Erythroblast (primary cell): Measurements from ENCODE around the gene EMILIN1.

Experiments
- GATA1 ChIP-seq: IDR thresholded peaks from 2 replicates; pipeline ENCODE4 v1.6.1; 2011; ENCODE audit warnings: low read depth, mild to moderate bottlenecking, control low read depth, low read length, moderate library complexity
- POLR2A ChIP-seq: IDR thresholded peaks from 2 replicates; pipeline ENCODE4 v1.6.1; 2011; ENCODE audit warnings: mild to moderate bottlenecking, low read length

GRCh38 chr2:27060323-27060722 is 18.1 kb upstream of the EMILIN1 start:
- TF ChIP-seq POLR2A: no peak
- TF ChIP-seq GATA1: no peak
